ENCODE results near the gene CHST3.

DNA sequence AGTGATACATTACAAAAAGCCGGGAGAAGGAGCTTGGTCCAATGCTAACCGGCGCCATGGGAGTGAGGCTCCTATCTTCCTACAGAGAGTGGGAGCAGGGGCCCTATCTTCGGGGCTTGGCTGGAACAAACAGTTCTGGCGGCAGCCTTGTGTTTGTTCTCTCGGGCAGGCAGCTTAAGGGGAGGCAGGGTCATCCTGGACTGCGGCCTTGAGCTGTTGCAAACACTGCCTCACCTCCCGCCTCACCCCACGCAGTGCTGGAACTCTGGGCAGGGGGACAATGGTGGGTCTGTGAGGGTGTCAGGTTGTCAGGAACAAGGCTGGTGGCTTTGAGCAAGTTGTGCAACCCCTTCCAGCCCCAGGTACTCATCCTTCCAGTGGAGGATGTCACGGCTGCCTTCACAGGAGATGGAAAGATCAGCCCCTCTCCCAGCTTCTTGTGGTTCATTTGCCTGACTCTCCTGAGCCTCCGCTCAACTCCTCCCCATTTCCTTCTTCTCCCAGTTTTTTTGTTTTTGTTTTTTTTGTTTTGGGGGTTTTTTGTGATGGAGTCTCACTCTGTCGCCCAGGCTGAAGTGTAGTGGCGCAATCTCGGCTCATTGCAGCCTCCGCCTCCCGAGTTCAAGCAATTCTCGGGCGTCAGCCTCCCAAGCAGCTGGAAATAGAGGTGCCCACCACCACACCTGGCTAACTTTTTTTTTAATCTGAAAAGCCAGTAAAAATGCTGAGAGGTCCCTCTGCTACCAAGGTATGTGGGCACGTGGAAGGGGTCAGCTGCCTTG lies 66.8 kb downstream of the CHST3 start:
- TF ChIP-seq, protein P1, sequence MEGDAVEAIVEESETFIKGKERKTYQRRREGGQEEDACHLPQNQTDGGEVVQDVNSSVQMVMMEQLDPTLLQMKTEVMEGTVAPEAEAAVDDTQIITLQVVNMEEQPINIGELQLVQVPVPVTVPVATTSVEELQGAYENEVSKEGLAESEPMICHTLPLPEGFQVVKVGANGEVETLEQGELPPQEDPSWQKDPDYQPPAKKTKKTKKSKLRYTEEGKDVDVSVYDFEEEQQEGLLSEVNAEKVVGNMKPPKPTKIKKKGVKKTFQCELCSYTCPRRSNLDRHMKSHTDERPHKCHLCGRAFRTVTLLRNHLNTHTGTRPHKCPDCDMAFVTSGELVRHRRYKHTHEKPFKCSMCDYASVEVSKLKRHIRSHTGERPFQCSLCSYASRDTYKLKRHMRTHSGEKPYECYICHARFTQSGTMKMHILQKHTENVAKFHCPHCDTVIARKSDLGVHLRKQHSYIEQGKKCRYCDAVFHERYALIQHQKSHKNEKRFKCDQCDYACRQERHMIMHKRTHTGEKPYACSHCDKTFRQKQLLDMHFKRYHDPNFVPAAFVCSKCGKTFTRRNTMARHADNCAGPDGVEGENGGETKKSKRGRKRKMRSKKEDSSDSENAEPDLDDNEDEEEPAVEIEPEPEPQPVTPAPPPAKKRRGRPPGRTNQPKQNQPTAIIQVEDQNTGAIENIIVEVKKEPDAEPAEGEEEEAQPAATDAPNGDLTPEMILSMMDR (IDR thresholded peaks at IDR 0.05): no peak
- TF ChIP-seq EP300 (IDR thresholded peaks at IDR 0.05): no peak
